ENCODE measurements around the gene HDHD2.
"Not testable (repeated sequence)": the region's sequence is repeated elsewhere in the genome, so short reads cannot be mapped to it uniquely, and the experiment has no call there.

Gene HDHD2

GRCh38 chr18:47150029-47150823, at the start of gene HDHD2:
HDHD2 (minus strand) TSS chr18:47150500; CDS start chr18:47136439, 14,061 bp downstream.
- peak; percentile 52 to 89 for DNase-seq

- DNase-seq: not testable (repeated sequence)
Observed at GRCh38 chr18:47195961-47196360, 45.7 kb upstream of the HDHD2 start.

GRCh38 chr18:47191961-47192360, 41.7 kb upstream of the HDHD2 start:
- no peak for DNase-seq

- DNase-seq: no peak
Observed at GRCh38 chr18:47187721-47188120, 37.4 kb upstream of the HDHD2 start.

- peak in 1 of 2 experiments; percentile 3 for DNase-seq
Observed at GRCh38 chr18:47184419-47185050, 34.2 kb upstream of the HDHD2 start.

- not testable (repeated sequence) for DNase-seq
Observed at GRCh38 chr18:47182156-47182555, 31.9 kb upstream of the HDHD2 start.

GRCh38 chr18:47180765-47181164, 30.5 kb upstream of the HDHD2 start:
- DNase-seq: no peak

GRCh38 chr18:47179520-47179919, 29.2 kb upstream of the HDHD2 start:
- DNase-seq: no peak

- peak; percentile 85 to 93 for DNase-seq
Observed at GRCh38 chr18:47175898-47176575, 25.7 kb upstream of the HDHD2 start, which contains the start of gene IER3IP1. IER3IP1 (minus strand) TSS chr18:47176364; CDS start chr18:47176277, 87 bp downstream.

GRCh38 chr18:47175283-47175897, 25.1 kb upstream of the HDHD2 start:
- peak in 1 of 2 experiments; percentile 21 for DNase-seq

- peak; percentile 2 to 4 for DNase-seq
Observed at GRCh38 chr18:47174545-47175116, 24.3 kb upstream of the HDHD2 start.

GRCh38 chr18:47172476-47172875, 22.2 kb upstream of the HDHD2 start:
- DNase-seq: no peak

- no peak for DNase-seq
Observed at GRCh38 chr18:47168913-47169312, 18.6 kb upstream of the HDHD2 start.

- DNase-seq: no peak
Observed at GRCh38 chr18:47168509-47168908, 18.2 kb upstream of the HDHD2 start.

- DNase-seq: no peak
Observed at GRCh38 chr18:47166294-47166693, 16.0 kb upstream of the HDHD2 start.

- DNase-seq: no peak
Observed at GRCh38 chr18:47163241-47163640, 12.9 kb upstream of the HDHD2 start.

GRCh38 chr18:47160256-47160655, 10.0 kb upstream of the HDHD2 start:
- no peak for DNase-seq

GRCh38 chr18:47158404-47158803, 8.1 kb upstream of the HDHD2 start:
- DNase-seq: not testable (repeated sequence)

GRCh38 chr18:47151439-47151838, 1.1 kb upstream of the HDHD2 start:
- DNase-seq: no peak

- peak; percentile 16 to 48 for DNase-seq
Observed at GRCh38 chr18:47150824-47151366, 595 bp upstream of the HDHD2 start.

- peak in 1 of 2 experiments; percentile 29 for DNase-seq
Observed at GRCh38 chr18:47149457-47150028, 757 bp downstream of the HDHD2 start.

- DNase-seq: no peak
Observed at GRCh38 chr18:47146206-47146605, 4.1 kb downstream of the HDHD2 start.

All from NCI-H526 (cell line).